ENCODE data around the gene INO80E.

- TF ChIP-seq, protein P1, sequence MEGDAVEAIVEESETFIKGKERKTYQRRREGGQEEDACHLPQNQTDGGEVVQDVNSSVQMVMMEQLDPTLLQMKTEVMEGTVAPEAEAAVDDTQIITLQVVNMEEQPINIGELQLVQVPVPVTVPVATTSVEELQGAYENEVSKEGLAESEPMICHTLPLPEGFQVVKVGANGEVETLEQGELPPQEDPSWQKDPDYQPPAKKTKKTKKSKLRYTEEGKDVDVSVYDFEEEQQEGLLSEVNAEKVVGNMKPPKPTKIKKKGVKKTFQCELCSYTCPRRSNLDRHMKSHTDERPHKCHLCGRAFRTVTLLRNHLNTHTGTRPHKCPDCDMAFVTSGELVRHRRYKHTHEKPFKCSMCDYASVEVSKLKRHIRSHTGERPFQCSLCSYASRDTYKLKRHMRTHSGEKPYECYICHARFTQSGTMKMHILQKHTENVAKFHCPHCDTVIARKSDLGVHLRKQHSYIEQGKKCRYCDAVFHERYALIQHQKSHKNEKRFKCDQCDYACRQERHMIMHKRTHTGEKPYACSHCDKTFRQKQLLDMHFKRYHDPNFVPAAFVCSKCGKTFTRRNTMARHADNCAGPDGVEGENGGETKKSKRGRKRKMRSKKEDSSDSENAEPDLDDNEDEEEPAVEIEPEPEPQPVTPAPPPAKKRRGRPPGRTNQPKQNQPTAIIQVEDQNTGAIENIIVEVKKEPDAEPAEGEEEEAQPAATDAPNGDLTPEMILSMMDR (conservative IDR thresholded peaks at IDR 0.05; ENCODE audit: low read depth, low read length), result no peak
- no peak for TF ChIP-seq EZH2 (IDR thresholded peaks at IDR 0.05; ENCODE audit: borderline replicate concordance, low read depth, low read length, poor library complexity, severe bottlenecking)
These were observed 4.5 kb upstream of the INO80E start for GRCh38 chr16:29991571-29991904.
